Jurkat, Clone E6-1 (cell line): ENCODE data around the gene LPIN2.

Experiments used
- DNase-seq: peaks from one replicate; pipeline ENCODE4 v3.0.0-alpha.2; 2011; ENCODE audit warnings: low read depth, low spot score
- H3K4me3 ChIP-seq: 2 replicates; pipeline ENCODE4 v1.5.1; 2011; ENCODE audit warnings: mild to moderate bottlenecking, low read length, control low read depth, moderate library complexity

The LPIN2 gene

GRCh38 chr18:2970344-2970743, 42.6 kb downstream of the LPIN2 start:
- no peak overlapping the region for H3K4me3 ChIP-seq

DNA sequence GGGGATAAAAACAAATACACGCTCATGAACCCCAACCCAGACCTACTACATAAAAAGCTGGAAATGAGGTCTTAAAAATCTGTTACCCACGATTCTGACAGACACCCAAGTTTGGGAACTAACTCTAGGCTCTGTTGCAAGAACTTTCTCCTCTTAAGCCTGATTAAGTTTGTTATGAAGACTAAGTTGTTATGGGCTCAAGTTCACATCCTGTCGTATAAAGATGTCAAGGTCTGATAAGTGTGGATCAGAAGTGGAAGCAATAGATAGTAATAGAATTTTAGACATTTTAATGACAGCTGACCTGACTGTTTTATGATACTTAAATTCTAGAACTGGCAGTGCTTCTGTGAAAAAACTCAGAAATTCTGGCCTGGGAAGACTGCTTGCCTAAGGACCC, 43.2 kb downstream of the LPIN2 start:
- H3K4me3 ChIP-seq: no peak overlapping the region
- DNase-seq: no peak

More at GRCh38 chr18:2970344-2970743, 42.6 kb downstream of the LPIN2 start:
- DNase-seq: no peak

DNA sequence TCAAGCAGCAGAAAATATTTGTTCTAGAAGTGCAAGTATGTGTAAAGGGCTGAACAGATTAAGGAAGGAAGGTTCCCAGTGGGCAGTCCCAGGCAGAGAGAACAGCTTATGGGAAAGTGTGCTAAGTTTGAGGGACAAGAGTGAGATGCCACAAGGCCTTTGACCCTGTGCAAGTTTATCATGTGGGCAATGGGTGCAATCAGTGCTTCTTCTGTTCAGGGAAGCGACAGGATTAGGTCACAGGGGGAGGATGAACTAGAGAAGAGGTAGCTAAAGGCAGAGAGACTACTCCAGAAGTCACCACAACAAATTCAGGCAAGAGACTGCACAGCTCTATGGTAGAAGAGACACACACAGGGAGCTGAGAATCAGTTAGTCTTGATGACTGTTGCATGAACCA, 44.3 kb downstream of the LPIN2 start:
- H3K4me3 ChIP-seq: no peak overlapping the region

GRCh38 chr18:2967820-2968219, 45.1 kb downstream of the LPIN2 start:
- no peak overlapping the region for H3K4me3 ChIP-seq
- no peak for DNase-seq

More for the DNA sequence above, 44.3 kb downstream of the LPIN2 start:
- no peak for DNase-seq

DNA sequence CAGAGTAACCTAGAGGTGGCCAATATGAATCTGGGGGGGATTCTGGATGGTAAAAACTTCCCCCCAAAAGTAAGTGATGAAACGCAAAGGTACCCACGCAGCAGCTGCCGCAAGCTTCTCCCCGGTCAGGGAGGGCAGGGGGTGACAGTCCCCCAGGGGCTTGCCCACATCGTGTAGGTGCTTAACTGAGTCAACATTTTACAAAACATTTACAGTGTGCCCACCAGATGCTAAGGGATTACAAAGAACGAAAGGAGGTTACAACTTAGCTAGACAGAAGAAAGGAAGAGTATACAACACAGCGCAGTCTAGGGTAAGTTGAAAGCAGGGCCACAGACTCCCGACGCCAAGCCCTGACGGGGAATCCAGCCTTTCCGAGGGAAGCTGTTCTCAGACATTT, 45.6 kb downstream of the LPIN2 start:
- H3K4me3 ChIP-seq: no peak overlapping the region
- DNase-seq: no peak

DNA sequence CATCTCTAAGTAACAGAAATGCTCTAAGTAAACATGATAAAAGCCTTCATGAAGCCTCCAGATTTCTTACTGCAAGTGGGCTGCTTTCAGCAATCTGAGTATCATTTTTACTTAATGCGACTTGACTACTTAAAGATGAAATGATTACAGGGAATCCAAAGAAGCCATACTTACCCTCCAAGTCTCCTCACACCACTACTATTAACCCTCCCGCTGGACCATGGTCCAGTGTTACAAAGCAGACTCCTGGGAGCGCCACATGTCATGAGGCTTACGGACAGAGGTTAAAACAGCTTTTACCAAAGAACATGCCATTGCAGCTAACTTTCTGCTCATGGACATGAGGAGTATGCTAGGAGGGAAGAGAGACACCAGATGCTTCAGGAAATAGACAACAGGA, 46.4 kb downstream of the LPIN2 start:
- no peak overlapping the region for H3K4me3 ChIP-seq
- DNase-seq: no peak

DNA sequence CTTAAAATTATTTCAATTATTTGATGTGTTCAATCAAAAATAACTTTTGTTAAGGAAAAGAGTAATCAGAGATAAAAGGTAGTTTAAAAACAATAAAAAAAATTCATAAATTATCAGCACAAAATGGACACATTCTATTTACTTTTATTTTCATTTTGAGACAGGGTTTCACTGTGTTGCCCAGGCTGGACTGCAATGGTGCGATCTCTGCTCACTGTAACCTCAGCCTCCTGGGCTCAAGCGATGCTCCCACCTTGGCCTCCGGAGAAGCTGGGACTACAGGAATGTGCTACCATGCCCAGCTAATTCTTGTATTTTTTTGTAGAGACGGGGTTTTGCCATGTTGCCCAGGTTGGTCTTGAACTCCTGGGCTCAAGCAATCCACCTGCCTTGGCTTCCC, 47.1 kb downstream of the LPIN2 start:
- no peak for DNase-seq
- no peak overlapping the region for H3K4me3 ChIP-seq

GRCh38 chr18:2964361-2965010, 48.5 kb downstream of the LPIN2 start:
- no peak for DNase-seq
- H3K4me3 ChIP-seq: no peak overlapping the region
